Thoracic aorta (tissue), 2 donors: ENCODE results near the gene KIF9. TPM values are rescaled to one million over a fixed set of nuclear protein-coding genes. Genes with fewer than 3 reads are reported as not detected.
"Not testable (repeated sequence)": the region's sequence is repeated elsewhere in the genome, so short reads cannot be mapped to it uniquely, and the experiment has no call there.

Source experiments
- ATAC-seq: fragments of 150-250 bp; one replicate; pipeline ENCODE4 v1.8.0; 2017; ENCODE audit warnings: low read depth; ENCODE audit not compliant: insufficient number of reproducible peaks, low FRiP score
- DNase-seq: peaks from one replicate; pipeline ENCODE4 v3.0.0-alpha.2; 2020; ENCODE audit warnings: low spot score
- H3K27ac ChIP-seq, 2 donors: fragments of 200-600 bp; sonication (generic); 1 replicate in 1 of 2; 2 replicates in 1 of 2; pipeline ENCODE4 v1.5.1; 2016; ENCODE audit warnings: mild to moderate bottlenecking in 2 of 2, moderate library complexity in 2 of 2
- H3K27me3 ChIP-seq: fragments of 200-600 bp; sonication (generic); replicated peaks from 2 replicates; pipeline ENCODE4 v1.6.0; 2016; ENCODE audit warnings: mild to moderate bottlenecking; ENCODE audit not compliant: insufficient read depth
- H3K36me3 ChIP-seq: fragments of 200-600 bp; sonication (generic); one replicate; pipeline ENCODE4 v1.5.1; 2016
- H3K4me1 ChIP-seq, 2 donors: fragments of 200-600 bp; sonication (generic); 1 replicate in 1 of 2; 2 replicates in 1 of 2; pipeline versions ENCODE4 v1.5.1 to v1.6.0; 2016; ENCODE audit warnings: low read depth in 2 of 2, mild to moderate bottlenecking in 1 of 2; ENCODE audit not compliant: control insufficient read depth in 1 of 2
- H3K4me3 ChIP-seq: fragments of 200-600 bp; sonication (generic); 2 replicates; pipeline ENCODE4 v1.5.1; 2016; ENCODE audit warnings: mild to moderate bottlenecking
- H3K9me3 ChIP-seq: fragments of 200-600 bp; sonication (generic); 2 replicates; pipeline ENCODE4 v1.5.1; 2016
- total RNA-seq, 2 donors: library from RNA; depleted of rRNA; stranded (reverse); fragments of >200 nt; gene quantifications; one replicate each; pipeline versions ENCODE4 v1.1.0 to v1.2.3, GENCODE V29; 2016
- TF ChIP-seq, protein P1 (sequence below): fragments of 200-600 bp; sonication (generic); IDR thresholded peaks from one replicate; pipeline ENCODE4 v1.5.1; 2019; ENCODE audit warnings: antibody characterized with exemption

Gene KIF9
- total RNA-seq, 2 donors from 2014 or later = 0.68 to 5.6 TPM

DNA sequence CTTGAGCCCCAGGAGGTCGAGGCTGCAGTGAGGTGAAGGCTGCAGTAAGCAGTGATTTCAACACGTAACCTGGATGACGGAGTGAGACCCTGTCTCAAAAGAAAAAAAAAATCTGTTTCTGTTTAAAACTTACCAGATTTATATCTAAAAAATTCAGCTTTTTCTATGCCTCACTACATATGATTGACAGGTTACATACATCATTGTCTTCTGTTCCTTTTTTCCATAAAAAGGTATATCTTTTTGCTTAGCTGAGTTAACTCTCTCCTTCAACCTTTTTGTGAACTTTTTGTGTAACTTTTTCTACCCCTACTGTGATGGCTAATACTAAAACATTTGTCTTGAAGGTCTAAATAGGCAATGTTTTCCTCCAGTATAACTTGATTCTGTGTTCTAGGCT, 80.1 kb downstream of the KIF9 start:
- TF ChIP-seq, protein P1, sequence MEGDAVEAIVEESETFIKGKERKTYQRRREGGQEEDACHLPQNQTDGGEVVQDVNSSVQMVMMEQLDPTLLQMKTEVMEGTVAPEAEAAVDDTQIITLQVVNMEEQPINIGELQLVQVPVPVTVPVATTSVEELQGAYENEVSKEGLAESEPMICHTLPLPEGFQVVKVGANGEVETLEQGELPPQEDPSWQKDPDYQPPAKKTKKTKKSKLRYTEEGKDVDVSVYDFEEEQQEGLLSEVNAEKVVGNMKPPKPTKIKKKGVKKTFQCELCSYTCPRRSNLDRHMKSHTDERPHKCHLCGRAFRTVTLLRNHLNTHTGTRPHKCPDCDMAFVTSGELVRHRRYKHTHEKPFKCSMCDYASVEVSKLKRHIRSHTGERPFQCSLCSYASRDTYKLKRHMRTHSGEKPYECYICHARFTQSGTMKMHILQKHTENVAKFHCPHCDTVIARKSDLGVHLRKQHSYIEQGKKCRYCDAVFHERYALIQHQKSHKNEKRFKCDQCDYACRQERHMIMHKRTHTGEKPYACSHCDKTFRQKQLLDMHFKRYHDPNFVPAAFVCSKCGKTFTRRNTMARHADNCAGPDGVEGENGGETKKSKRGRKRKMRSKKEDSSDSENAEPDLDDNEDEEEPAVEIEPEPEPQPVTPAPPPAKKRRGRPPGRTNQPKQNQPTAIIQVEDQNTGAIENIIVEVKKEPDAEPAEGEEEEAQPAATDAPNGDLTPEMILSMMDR = no peak
- Histone ChIP-seq H3K27me3 (no peaks in the 10 kb centered on the region), H3K4me1 (no peaks in the 10 kb centered on the region), H3K4me3 (no peak overlapping the region), H3K36me3 (no peaks in the 10 kb centered on the region), H3K27ac (no peak overlapping the region), H3K9me3 (no peaks in the 10 kb centered on the region)
- DNase-seq (no peak), ATAC-seq (no peak)

DNA sequence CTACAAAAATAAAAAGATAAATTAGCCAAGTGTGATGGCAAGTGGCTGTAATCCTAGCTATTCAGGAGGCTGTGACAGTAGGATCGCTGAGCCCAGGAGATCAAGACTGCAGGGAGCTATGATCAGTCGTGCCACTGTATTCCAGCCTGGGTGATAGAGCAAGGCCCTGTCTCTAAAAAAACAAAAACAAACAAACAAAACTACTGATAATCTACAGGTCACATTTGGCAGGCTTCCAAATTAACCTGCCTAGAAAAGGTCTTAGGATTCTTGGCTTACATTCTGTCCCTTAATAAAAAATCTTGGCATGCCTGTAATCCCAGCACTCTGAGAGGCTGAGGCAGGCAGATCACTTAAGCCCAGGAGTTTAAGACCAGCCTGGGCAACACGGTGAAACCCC, 85.3 kb downstream of the KIF9 start:
- Histone ChIP-seq H3K36me3 (no peaks in the 10 kb centered on the region), H3K27me3 (no peaks in the 10 kb centered on the region), H3K4me1 (no peaks in the 10 kb centered on the region), H3K27ac (no peak overlapping the region), H3K9me3 (no peaks in the 10 kb centered on the region), H3K4me3 (no peak overlapping the region)
- ATAC-seq (no peak), DNase-seq (no peak)
- TF ChIP-seq, protein P1 = no peak

DNA sequence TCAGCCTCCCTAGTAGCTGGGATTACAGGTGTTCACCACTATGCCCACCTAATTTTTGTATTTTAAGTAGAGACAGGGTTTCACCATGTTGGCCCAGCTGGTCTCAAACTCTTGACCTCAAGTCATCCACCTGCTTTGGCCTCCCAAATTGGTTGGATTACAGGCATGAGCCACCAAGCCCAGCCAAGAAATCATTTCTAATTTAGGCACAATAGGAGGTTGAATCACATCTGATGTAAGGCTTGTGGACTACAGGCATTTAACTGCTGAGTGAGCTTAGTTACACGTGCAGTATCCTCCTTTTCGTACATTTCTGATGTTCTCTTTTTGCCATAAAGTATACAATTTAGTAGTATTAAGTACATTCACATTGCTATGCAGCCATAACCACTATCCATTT, 87.6 kb downstream of the KIF9 start:
- ATAC-seq = no peak
- no peak for DNase-seq
- Histone ChIP-seq H3K9me3 (no peaks in the 10 kb centered on the region), H3K27ac (no peak overlapping the region), H3K27me3 (no peaks in the 10 kb centered on the region), H3K4me3 (no peak overlapping the region), H3K36me3 (no peaks in the 10 kb centered on the region), H3K4me1 (no peaks in the 10 kb centered on the region)
- TF ChIP-seq, protein P1 = no peak

DNA sequence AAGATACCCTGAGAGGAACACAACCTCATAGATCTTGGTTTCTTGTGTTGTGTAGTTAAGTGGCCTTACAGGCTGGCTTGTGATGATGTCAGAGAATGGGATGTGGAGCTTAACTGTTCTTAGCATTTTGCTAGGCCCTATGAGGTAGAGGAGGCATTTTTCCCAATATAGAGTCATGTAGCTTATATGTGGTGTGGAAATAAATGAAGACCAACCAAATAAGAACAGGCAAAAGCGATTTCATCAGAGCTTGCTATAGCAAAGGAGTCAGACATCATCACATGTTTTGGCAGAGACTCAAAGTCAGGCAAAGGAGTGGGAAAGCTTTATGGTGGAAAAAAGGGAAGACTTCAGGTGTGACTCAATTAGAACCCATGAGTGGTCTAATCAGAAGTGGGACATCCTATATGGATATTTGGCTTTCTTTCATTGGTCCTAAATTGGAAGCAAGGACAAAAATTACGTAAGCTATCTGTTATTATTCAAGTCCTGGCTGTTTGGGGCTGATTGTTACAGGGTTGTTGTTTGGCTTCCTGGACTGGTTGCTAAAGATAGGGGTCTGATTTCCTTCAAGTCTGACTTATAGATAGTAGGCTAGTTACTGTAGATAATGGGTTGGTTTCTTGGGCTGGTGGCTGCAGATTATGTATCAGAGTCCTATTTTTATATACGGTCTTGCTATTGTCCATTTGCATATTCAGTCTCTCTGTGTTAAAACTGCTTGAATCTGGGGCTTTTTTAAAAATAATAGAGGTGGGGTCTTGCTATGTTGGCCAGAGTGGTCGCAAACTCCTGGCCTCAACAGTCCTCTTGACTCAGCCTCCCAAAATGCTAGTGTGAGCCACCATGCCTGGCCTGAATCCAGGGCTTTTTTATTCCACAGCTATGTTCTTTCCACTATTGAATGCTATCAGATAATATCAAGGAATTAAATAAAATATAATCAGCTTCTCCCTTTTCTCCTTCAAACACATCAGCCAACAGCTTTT, 88.4 kb downstream of the KIF9 start:
- Histone ChIP-seq H3K27ac (no peak overlapping the region), H3K27me3 (no peaks in the 10 kb centered on the region), H3K4me3 (no peak overlapping the region), H3K4me1 (no peaks in the 10 kb centered on the region), H3K9me3 (no peaks in the 10 kb centered on the region), H3K36me3 (no peaks in the 10 kb centered on the region)
- no peak for ATAC-seq
- TF ChIP-seq, protein P1 = no peak
- no peak for DNase-seq

DNA sequence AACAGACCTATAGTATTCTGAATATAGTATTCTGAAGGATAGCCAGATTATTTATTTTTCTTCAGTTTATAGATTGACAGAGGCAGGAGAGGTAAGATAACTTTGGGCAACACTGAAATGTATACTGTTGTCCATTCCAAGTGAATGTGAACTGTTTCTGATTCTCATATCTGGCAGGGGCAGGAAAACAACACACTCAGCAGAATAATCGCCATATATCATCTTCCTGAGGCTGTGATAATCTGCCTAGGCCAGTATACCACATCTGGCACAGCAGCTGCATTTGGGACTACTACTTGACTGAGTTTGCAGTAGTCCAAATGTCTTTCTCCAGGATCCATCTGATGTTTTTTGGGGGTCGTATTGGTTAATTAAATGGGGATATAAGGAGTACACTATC, 96.3 kb downstream of the KIF9 start:
- Histone ChIP-seq H3K27ac (no peak overlapping the region), H3K36me3 (no peaks in the 10 kb centered on the region), H3K27me3 (no peaks in the 10 kb centered on the region), H3K4me3 (no peak overlapping the region), H3K4me1 (no peaks in the 10 kb centered on the region), H3K9me3 (no peaks in the 10 kb centered on the region)
- ATAC-seq = no peak
- TF ChIP-seq, protein P1 = no peak
- no peak for DNase-seq

DNA sequence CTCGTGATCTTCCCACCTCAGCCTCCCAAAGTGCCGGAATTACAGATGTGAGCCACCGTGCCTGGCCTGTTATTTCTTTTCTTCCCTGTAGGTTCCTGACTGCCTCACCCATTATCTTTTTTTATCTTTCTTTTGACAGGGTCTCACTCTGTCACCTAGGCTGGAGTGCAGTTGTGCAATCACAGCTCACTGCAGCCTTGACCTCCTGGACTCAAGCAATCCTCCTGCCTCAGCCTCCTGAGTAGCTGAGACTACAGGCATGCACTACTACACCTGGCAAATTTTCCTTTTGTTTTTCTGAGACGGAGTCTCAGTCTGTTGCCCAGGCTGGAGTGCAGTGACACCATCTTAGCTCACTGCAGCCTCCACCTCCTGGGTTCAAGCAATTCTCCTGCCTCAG, 100.9 kb downstream of the KIF9 start:
- ATAC-seq, H3K27me3 ChIP-seq, H3K9me3 ChIP-seq, H3K4me1 ChIP-seq, H3K4me3 ChIP-seq, H3K27ac ChIP-seq, DNase-seq, H3K36me3 ChIP-seq: not testable (repeated sequence)

DNA sequence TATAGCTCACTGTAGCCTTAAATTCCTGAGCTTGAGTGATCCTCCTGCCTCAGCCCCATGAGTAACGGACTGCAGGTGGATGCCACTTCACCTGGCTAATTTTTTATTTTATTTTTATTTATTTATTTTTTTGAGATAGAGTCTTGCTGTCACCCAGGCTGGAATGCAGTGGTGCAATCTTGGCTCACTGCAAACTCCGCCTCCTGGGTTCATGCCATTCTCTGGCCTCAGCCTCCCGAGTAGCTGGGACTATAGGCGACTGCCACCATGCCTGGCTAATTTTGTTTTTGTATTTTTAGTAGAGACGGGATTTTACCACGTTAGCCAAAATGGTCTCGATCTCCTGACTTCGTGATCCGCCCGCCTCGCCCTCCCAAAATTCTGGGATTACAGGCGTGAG, 102.6 kb downstream of the KIF9 start:
- not testable (repeated sequence) for H3K36me3 ChIP-seq, H3K27ac ChIP-seq, H3K4me3 ChIP-seq, ATAC-seq, H3K27me3 ChIP-seq, H3K9me3 ChIP-seq, DNase-seq, H3K4me1 ChIP-seq
